Karpas-422 (cell line): ENCODE results near the gene MYBPC2. TPM values are rescaled to one million over a fixed set of nuclear protein-coding genes. Genes with fewer than 3 reads are reported as not detected.

Source experiments
- DNase-seq: peaks from one replicate; pipeline ENCODE4 v3.0.0-alpha.2; 2015
- H2AFZ ChIP-seq: fragments of 200-600 bp; sonication (generic); 2 replicates; pipeline ENCODE4 v1.6.1; 2014; ENCODE audit warnings: antibody characterized with exemption, low read length, mixed read lengths
- H3K27ac ChIP-seq: fragments of 200-600 bp; sonication (generic); 2 replicates; pipeline ENCODE4 v1.5.1; 2014; ENCODE audit warnings: mild to moderate bottlenecking, low read length, moderate library complexity
- H3K27me3 ChIP-seq: fragments of 200-600 bp; sonication (generic); 2 replicates; pipeline ENCODE4 v1.6.1; 2014; ENCODE audit warnings: low read length, mixed read lengths
- H3K36me3 ChIP-seq: fragments of 200-600 bp; sonication (generic); 2 replicates; pipeline ENCODE4 v1.6.1; 2014; ENCODE audit warnings: low read length, mixed read lengths; ENCODE audit not compliant: insufficient read depth
- H3K4me1 ChIP-seq: fragments of 200-600 bp; sonication (generic); 2 replicates; pipeline ENCODE4 v1.6.1; 2014; ENCODE audit warnings: mild to moderate bottlenecking, low read length, mixed read lengths
- H3K4me2 ChIP-seq: fragments of 200-600 bp; sonication (generic); 2 replicates; pipeline ENCODE4 v1.6.1; 2014; ENCODE audit warnings: low read length, low read depth, mild to moderate bottlenecking; ENCODE audit not compliant: poor library complexity, severe bottlenecking
- H3K4me3 ChIP-seq: fragments of 200-600 bp; sonication (generic); 2 replicates; pipeline ENCODE4 v1.5.1; 2014; ENCODE audit warnings: mild to moderate bottlenecking, antibody characterized with exemption, low read length, mixed read lengths
- H3K79me2 ChIP-seq: fragments of 200-600 bp; sonication (generic); 2 replicates; pipeline ENCODE4 v1.6.1; 2014; ENCODE audit warnings: mild to moderate bottlenecking, low read length, mixed read lengths
- H3K9ac ChIP-seq: fragments of 200-600 bp; sonication (generic); 2 replicates; pipeline ENCODE4 v1.6.0; 2014; ENCODE audit warnings: low read length
- H3K9me2 ChIP-seq: fragments of 200-600 bp; sonication (generic), shearing (Covaris generic); replicated peaks from 2 replicates; pipeline ENCODE4 v1.6.0; 2014; ENCODE audit warnings: mild to moderate bottlenecking, low read length, moderate library complexity; ENCODE audit not compliant: insufficient read depth
- H3K9me3 ChIP-seq: fragments of 300-700, 200-600 bp; sonication (generic); 2 replicates; pipeline ENCODE4 v1.6.1; 2014; ENCODE audit warnings: low read length, mixed read lengths
- H4K20me1 ChIP-seq: fragments of 200-600 bp; sonication (generic); 2 replicates; pipeline ENCODE4 v1.6.1; 2014; ENCODE audit warnings: mild to moderate bottlenecking, antibody characterized with exemption, low read length, low read depth; ENCODE audit not compliant: insufficient read depth
- total RNA-seq: library from RNA; depleted of rRNA; stranded (reverse); fragments of >200 nt; shearing (Covaris generic); gene quantifications from 2 replicates; pipeline ENCODE4 v1.2.3, GENCODE V29; 2014; ENCODE audit warnings: low replicate concordance

MYBPC2 gene
- total RNA-seq, 1 experiment from 2014 or later, result 23.4 TPM

- H3K27ac ChIP-seq, result no peak overlapping the region
- no peaks in the 10 kb centered on the region for H3K36me3 ChIP-seq
- peaks cover 11% of the 10 kb centered on the region for H3K4me1 ChIP-seq
- no peaks in the 10 kb centered on the region for H4K20me1 ChIP-seq
- no peaks in the 10 kb centered on the region; the same call in 1 of the 2 replicates for H3K79me2 ChIP-seq
- H3K9ac ChIP-seq, result no peak overlapping the region
- DNase-seq, result no peak
- H3K27me3 ChIP-seq, result no peaks in the 10 kb centered on the region
- H3K4me3 ChIP-seq, result no peak overlapping the region
- no peaks in the 10 kb centered on the region for H3K9me2 ChIP-seq
- no peak overlapping the region for H2AFZ ChIP-seq
- H3K4me2 ChIP-seq, result no peak overlapping the region
- H3K9me3 ChIP-seq, result no peaks in the 10 kb centered on the region
These were observed 74.0 kb downstream of the MYBPC2 start for GRCh38 chr19:50506700-50507099.

DNA sequence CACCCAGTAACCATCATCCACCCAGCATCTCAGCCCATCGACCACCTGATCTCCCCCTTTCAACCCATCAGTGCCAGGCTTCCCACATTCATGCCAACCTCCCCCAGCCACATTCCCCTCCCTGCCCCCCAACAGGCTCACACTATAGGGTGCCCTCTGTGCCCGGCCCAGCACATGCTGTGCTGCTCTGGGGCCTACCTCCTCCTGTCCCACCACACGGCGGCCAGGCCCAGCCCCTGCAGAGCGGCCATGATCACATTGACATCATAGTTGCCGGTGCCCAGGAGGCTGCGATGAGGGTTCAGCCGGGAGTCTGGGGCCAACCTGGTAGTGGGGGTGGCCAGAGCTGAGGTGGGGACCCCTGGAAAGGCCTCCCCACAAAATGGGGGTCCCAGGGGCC lies 74.7 kb downstream of the MYBPC2 start:
- Histone ChIP-seq H3K4me1 (peaks cover 16% of the 10 kb centered on the region), H3K9me2 (no peaks in the 10 kb centered on the region), H3K36me3 (no peaks in the 10 kb centered on the region), H3K9ac (no peak overlapping the region), H3K4me2 (no peak overlapping the region), H3K79me2 (no peaks in the 10 kb centered on the region; the same call in 1 of the 2 replicates), H4K20me1 (no peaks in the 10 kb centered on the region), H3K9me3 (no peaks in the 10 kb centered on the region), H2AFZ (no peak overlapping the region), H3K27ac (no peak overlapping the region), H3K4me3 (no peak overlapping the region), H3K27me3 (no peaks in the 10 kb centered on the region)
- DNase-seq, result no peak

DNA sequence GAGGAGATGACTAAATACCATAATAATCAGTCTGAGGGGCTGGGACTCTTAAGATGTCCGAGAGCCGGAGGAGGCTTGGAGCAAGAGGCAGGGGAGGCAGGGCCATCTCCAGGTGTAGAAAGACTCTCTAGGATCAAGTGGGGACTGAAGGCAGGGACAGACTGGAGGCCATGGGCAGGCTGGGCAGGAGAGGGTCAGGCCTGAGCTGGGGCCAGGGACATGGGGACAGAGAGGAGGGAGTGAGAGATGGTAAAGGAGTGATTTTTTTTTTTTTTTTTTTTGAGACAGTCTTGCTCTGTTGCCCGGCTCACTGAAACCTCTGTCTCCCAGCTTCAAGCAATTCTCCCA lies 76.1 kb downstream of the MYBPC2 start:
- no peak overlapping the region for H3K27ac ChIP-seq
- H3K4me1 ChIP-seq, result peaks cover 16% of the 10 kb centered on the region
- no peak overlapping the region for H3K4me3 ChIP-seq
- H3K9me3 ChIP-seq, result no peaks in the 10 kb centered on the region
- no peaks in the 10 kb centered on the region for H3K9me2 ChIP-seq
- H3K79me2 ChIP-seq, result no peaks in the 10 kb centered on the region; the same call in 1 of the 2 replicates
- no peaks in the 10 kb centered on the region for H4K20me1 ChIP-seq
- DNase-seq, result no peak
- no peak overlapping the region for H2AFZ ChIP-seq
- no peak overlapping the region; the same call in 1 of the 2 replicates for H3K9ac ChIP-seq
- H3K27me3 ChIP-seq, result no peaks in the 10 kb centered on the region
- H3K4me2 ChIP-seq, result no peak overlapping the region
- no peaks in the 10 kb centered on the region for H3K36me3 ChIP-seq

DNA sequence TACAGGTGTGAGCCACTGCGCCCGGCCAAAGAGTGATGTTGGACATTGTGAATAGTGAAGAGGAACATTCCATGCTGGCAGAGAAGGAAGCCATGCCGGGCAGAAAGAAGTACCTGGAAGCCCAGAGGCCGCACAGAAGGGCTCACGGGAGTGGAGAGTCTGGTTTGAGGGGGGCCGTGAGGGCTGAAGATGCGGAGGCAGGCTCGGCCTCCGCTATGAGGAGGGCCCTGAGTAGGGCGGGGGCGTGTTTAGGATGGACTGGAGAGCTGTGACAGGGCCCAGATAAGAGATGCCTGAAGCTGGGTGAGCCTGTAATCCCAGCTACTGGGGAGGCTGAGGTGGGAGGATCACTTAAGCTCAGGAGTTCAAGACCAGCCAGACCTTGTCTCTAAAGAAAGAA lies 76.7 kb downstream of the MYBPC2 start:
- Histone ChIP-seq H3K4me1 (peaks cover 16% of the 10 kb centered on the region), H3K9me2 (no peaks in the 10 kb centered on the region), H3K79me2 (no peaks in the 10 kb centered on the region; the same call in 1 of the 2 replicates), H3K9me3 (no peaks in the 10 kb centered on the region), H3K27me3 (no peaks in the 10 kb centered on the region), H2AFZ (no peak overlapping the region), H3K27ac (no peak overlapping the region), H3K36me3 (no peaks in the 10 kb centered on the region), H4K20me1 (no peaks in the 10 kb centered on the region), H3K4me3 (no peak overlapping the region), H3K4me2 (no peak overlapping the region), H3K9ac (no peak overlapping the region)
- no peak for DNase-seq

GRCh38 chr19:50510121-50510670 lies 77.5 kb downstream of the MYBPC2 start:
- Histone ChIP-seq H3K9me3 (no peaks in the 10 kb centered on the region), H2AFZ (no peak overlapping the region), H3K9ac (peak overlapping the region; percentile 78), H3K27ac (no peak overlapping the region; the same call in 1 of the 2 replicates), H3K79me2 (no peaks in the 10 kb centered on the region; the same call in 1 of the 2 replicates), H3K9me2 (no peaks in the 10 kb centered on the region), H3K27me3 (no peaks in the 10 kb centered on the region), H3K4me3 (peak overlapping the region; percentile 77), H3K4me2 (peak overlapping the region; percentile 78), H4K20me1 (no peaks in the 10 kb centered on the region), H3K4me1 (peaks cover 16% of the 10 kb centered on the region), H3K36me3 (no peaks in the 10 kb centered on the region)
- DNase-seq, result no peak

- no peaks in the 10 kb centered on the region for H3K9me3 ChIP-seq
- H3K79me2 ChIP-seq, result no peaks in the 10 kb centered on the region; the same call in 1 of the 2 replicates
- peaks cover 16% of the 10 kb centered on the region for H3K4me1 ChIP-seq
- H3K4me3 ChIP-seq, result peak overlapping the region; percentile 77
- H3K36me3 ChIP-seq, result no peaks in the 10 kb centered on the region
- no peak for DNase-seq
- no peaks in the 10 kb centered on the region for H3K27me3 ChIP-seq
- peak overlapping the region; percentile 78 for H3K9ac ChIP-seq
- peak overlapping the region; percentile 78 for H3K4me2 ChIP-seq
- peak overlapping the region; percentile 12; the same call in 1 of the 2 replicates for H3K27ac ChIP-seq
- H2AFZ ChIP-seq, result peak overlapping the region; percentile 66
- H4K20me1 ChIP-seq, result no peaks in the 10 kb centered on the region
- H3K9me2 ChIP-seq, result no peaks in the 10 kb centered on the region
These were observed 78.0 kb downstream of the MYBPC2 start for GRCh38 chr19:50510700-50511068.

DNA sequence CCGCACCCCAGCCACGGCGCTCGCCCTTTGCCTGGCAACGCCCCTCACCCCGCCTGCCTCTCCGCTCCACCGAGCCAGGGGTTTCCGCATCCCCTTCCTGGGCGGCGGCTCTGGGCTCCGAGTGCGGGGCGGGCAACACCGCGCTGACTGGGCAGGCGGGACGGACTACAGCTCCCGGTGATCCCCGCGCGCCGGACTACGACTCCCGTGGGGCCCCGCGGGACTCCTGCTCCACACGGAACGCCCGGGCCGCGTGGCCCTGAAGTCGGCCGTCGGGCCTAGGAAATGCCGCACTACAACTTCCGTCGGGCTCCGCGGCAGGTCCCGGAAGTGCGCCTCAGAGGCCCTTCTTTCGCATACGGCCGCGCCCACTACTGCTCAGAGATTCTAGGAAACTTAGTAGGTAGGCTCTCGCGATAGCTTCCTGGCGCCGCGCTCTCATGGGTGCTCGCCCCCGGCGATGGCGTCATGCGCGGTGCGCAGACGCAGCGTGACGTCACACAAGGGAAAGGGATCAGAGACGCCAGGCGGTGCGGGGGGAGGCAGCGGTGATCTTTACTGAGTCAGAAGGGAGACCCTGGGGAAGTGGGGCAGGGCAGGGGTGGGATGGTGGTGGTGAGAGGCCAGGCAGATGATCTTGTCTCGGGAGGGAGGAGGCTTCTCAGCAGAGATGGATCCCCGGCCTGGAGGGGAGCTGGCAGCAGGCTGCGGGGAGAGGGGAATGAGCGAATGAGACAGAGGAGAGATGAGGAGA lies 78.6 kb downstream of the MYBPC2 start, which contains the start of gene JOSD2:
Gene JOSD2 (minus strand): TSS at position 123 of the 754 bp plus-strand sequence. CDS start 760 bp downstream, outside the sequence.
- Histone ChIP-seq H3K27me3 (no peaks in the 10 kb centered on the region), H3K9ac (peak within 1 kb of the TSS; percentile 78), H3K4me1 (peaks cover 16% of the 10 kb centered on the region), H3K4me3 (peak within 1 kb of the TSS; percentile 77), H3K4me2 (peak within 1 kb of the TSS; percentile 78), H3K27ac (peak within 1 kb of the TSS; percentile 12; the same call in 1 of the 2 replicates), H3K9me2 (no peaks in the 10 kb centered on the region), H4K20me1 (no peaks in the 10 kb centered on the region), H3K79me2 (no peaks in the 10 kb centered on the region; the same call in 1 of the 2 replicates), H3K9me3 (no peaks in the 10 kb centered on the region), H3K36me3 (no peaks in the 10 kb centered on the region), H2AFZ (peak within 1 kb of the TSS; percentile 66)
- peak; percentile 100 for DNase-seq
